Nephron progenitor cell (in vitro differentiated cells): ENCODE measurements around the gene SPRR4.

ENCODE experiments used
- DNase-seq: peaks from one replicate; pipeline ENCODE4 v3.0.0; 2021
- H3K27ac Mint-ChIP-seq: 2 replicates; pipeline ENCODE4 v1.8.0; 2021; ENCODE audit warnings: mild to moderate bottlenecking, moderate library complexity, mixed read lengths
- H3K27me3 Mint-ChIP-seq: 2 replicates; pipeline ENCODE4 v1.8.0; 2021; ENCODE audit warnings: mild to moderate bottlenecking, low read depth, mixed read lengths; ENCODE audit not compliant: poor library complexity
- H3K36me3 Mint-ChIP-seq: 2 replicates; pipeline ENCODE4 v1.8.0; 2021; ENCODE audit warnings: low read depth, mixed read lengths
- H3K4me1 Mint-ChIP-seq: 2 replicates; pipeline ENCODE4 v1.8.0; 2021; ENCODE audit warnings: mixed read lengths
- H3K4me3 Mint-ChIP-seq: 2 replicates; pipeline ENCODE4 v1.8.0; 2021; ENCODE audit warnings: mild to moderate bottlenecking, moderate library complexity, mixed read lengths
- H3K9me3 Mint-ChIP-seq: 2 replicates; pipeline ENCODE4 v1.8.0; 2021; ENCODE audit warnings: mild to moderate bottlenecking, moderate library complexity, mixed read lengths
- CTCF ChIP-seq: fragments of 200-600 bp; sonication (generic); IDR thresholded peaks from 2 replicates; pipeline ENCODE4 v1.5.0; 2021; ENCODE audit warnings: antibody characterized with exemption

Gene SPRR4

GRCh38 chr1:152961226-152961891, 9.1 kb upstream of the SPRR4 start:
- no peak overlapping the region for H3K4me3 Mint-ChIP-seq
- H3K4me1 Mint-ChIP-seq = no peaks in the 10 kb centered on the region
- TF ChIP-seq CTCF = no peak
- no peaks in the 10 kb centered on the region for H3K36me3 Mint-ChIP-seq
- no peak for DNase-seq
- H3K9me3 Mint-ChIP-seq = peaks cover 37% of the 10 kb centered on the region
- H3K27ac Mint-ChIP-seq = no peak overlapping the region
- H3K27me3 Mint-ChIP-seq = no peaks in the 10 kb centered on the region

GRCh38 chr1:152962876-152963415, 7.5 kb upstream of the SPRR4 start:
- DNase-seq = no peak
- no peak overlapping the region for H3K27ac Mint-ChIP-seq
- no peak overlapping the region for H3K4me3 Mint-ChIP-seq
- TF ChIP-seq CTCF = no peak
- H3K36me3 Mint-ChIP-seq = no peaks in the 10 kb centered on the region
- no peaks in the 10 kb centered on the region for H3K4me1 Mint-ChIP-seq
- peaks cover 9% of the 10 kb centered on the region for H3K27me3 Mint-ChIP-seq
- peaks cover 45% of the 10 kb centered on the region for H3K9me3 Mint-ChIP-seq

- peaks cover 9% of the 10 kb centered on the region for H3K27me3 Mint-ChIP-seq
- H3K27ac Mint-ChIP-seq = no peak overlapping the region
- H3K4me1 Mint-ChIP-seq = no peaks in the 10 kb centered on the region
- H3K36me3 Mint-ChIP-seq = no peaks in the 10 kb centered on the region
- TF ChIP-seq CTCF = no peak
- H3K4me3 Mint-ChIP-seq = no peak overlapping the region
- peaks cover 39% of the 10 kb centered on the region for H3K9me3 Mint-ChIP-seq
- no peak for DNase-seq
Measured at GRCh38 chr1:152964536-152964935, 5.9 kb upstream of the SPRR4 start.

- H3K9me3 Mint-ChIP-seq = peaks cover 40% of the 10 kb centered on the region
- peaks cover 9% of the 10 kb centered on the region for H3K27me3 Mint-ChIP-seq
- no peak for TF ChIP-seq CTCF
- H3K27ac Mint-ChIP-seq = no peak overlapping the region
- DNase-seq = no peak
- no peaks in the 10 kb centered on the region for H3K36me3 Mint-ChIP-seq
- H3K4me3 Mint-ChIP-seq = no peak overlapping the region
- no peaks in the 10 kb centered on the region for H3K4me1 Mint-ChIP-seq
Measured at GRCh38 chr1:152965853-152966252, 4.6 kb upstream of the SPRR4 start.

- peaks cover 9% of the 10 kb centered on the region for H3K27me3 Mint-ChIP-seq
- no peak for TF ChIP-seq CTCF
- peaks cover 38% of the 10 kb centered on the region for H3K9me3 Mint-ChIP-seq
- H3K4me3 Mint-ChIP-seq = no peak overlapping the region
- H3K4me1 Mint-ChIP-seq = no peaks in the 10 kb centered on the region
- H3K36me3 Mint-ChIP-seq = no peaks in the 10 kb centered on the region
- no peak overlapping the region for H3K27ac Mint-ChIP-seq
- DNase-seq = no peak
Measured at GRCh38 chr1:152967201-152967600, 3.2 kb upstream of the SPRR4 start.

- peaks cover 40% of the 10 kb centered on the region for H3K9me3 Mint-ChIP-seq
- no peak for DNase-seq
- H3K27me3 Mint-ChIP-seq = peaks cover 9% of the 10 kb centered on the region
- H3K36me3 Mint-ChIP-seq = no peaks in the 10 kb centered on the region
- no peaks in the 10 kb centered on the region for H3K4me1 Mint-ChIP-seq
- H3K27ac Mint-ChIP-seq = no peak overlapping the region
- no peak for TF ChIP-seq CTCF
- H3K4me3 Mint-ChIP-seq = no peak overlapping the region
Measured at GRCh38 chr1:152968248-152968647, 2.2 kb upstream of the SPRR4 start.
